MM.1S (cell line): ENCODE data around the gene SYPL1.

Experiments used
- DNase-seq: peaks from one replicate; pipeline ENCODE4 v3.0.0-alpha.2; 2015
- H2AFZ ChIP-seq: fragments of 300-600 bp; sonication (generic); 2 replicates; pipeline ENCODE4 v1.6.0; 2016; ENCODE audit warnings: antibody characterized with exemption, low read length
- H3F3A ChIP-seq: fragments of 300-600 bp; sonication (generic); 2 replicates; pipeline ENCODE4 v1.6.1; 2016; ENCODE audit warnings: mild to moderate bottlenecking, antibody characterized with exemption, low read length, moderate library complexity, mixed read lengths; ENCODE audit not compliant: insufficient read depth
- H3K27ac ChIP-seq: fragments of 300-600 bp; sonication (generic); 2 replicates; pipeline ENCODE4 v1.5.1; 2016; ENCODE audit warnings: mild to moderate bottlenecking, low read length
- H3K27me3 ChIP-seq: fragments of 300-600 bp; sonication (generic); replicated peaks from 2 replicates; pipeline ENCODE4 v1.6.0; 2016; ENCODE audit warnings: low read length; ENCODE audit not compliant: insufficient read depth
- H3K36me3 ChIP-seq: fragments of 300-600 bp; sonication (generic); replicated peaks from 2 replicates; pipeline ENCODE4 v1.6.1; 2016; ENCODE audit warnings: mild to moderate bottlenecking, low read length, mixed read lengths; ENCODE audit not compliant: insufficient read depth
- H3K4me1 ChIP-seq: fragments of 300-600 bp; sonication (generic); 2 replicates; pipeline ENCODE4 v1.6.1; 2016; ENCODE audit warnings: low read length, mixed read lengths
- H3K4me2 ChIP-seq: fragments of 300-600 bp; sonication (generic); 2 replicates; pipeline ENCODE4 v1.6.0; 2016; ENCODE audit warnings: low read depth, low read length
- H3K4me3 ChIP-seq: fragments of 300-600 bp; sonication (generic); 2 replicates; pipeline ENCODE4 v1.5.1; 2016; ENCODE audit warnings: low read length, mixed read lengths
- H3K79me2 ChIP-seq: fragments of 300-600 bp; sonication (generic); 2 replicates; pipeline ENCODE4 v1.6.1; 2016; ENCODE audit warnings: mixed run types, low read length, mixed read lengths
- H3K9ac ChIP-seq: fragments of 300-600 bp; sonication (generic); 2 replicates; pipeline ENCODE4 v1.6.1; 2016; ENCODE audit warnings: low read length, mixed read lengths
- H3K9me2 ChIP-seq: fragments of 300-600 bp; sonication (generic); replicated peaks from 2 replicates; pipeline ENCODE4 v1.6.1; 2016; ENCODE audit warnings: mild to moderate bottlenecking, low read length, mixed read lengths; ENCODE audit not compliant: insufficient read depth
- H3K9me3 ChIP-seq: fragments of 300-600 bp; sonication (generic); replicated peaks from 2 replicates; pipeline ENCODE4 v1.6.1; 2016; ENCODE audit warnings: mild to moderate bottlenecking, low read length, mixed read lengths; ENCODE audit not compliant: insufficient read depth
- H4K20me1 ChIP-seq: fragments of 300-600 bp; sonication (generic); 2 replicates; pipeline ENCODE4 v1.6.1; 2016; ENCODE audit warnings: mild to moderate bottlenecking, low read length, moderate library complexity, mixed read lengths; ENCODE audit not compliant: insufficient read depth
- CTCF ChIP-seq: fragments of 300-600 bp; sonication (generic); IDR thresholded peaks from 2 replicates; pipeline ENCODE4 v1.5.1; 2016; ENCODE audit warnings: antibody characterized with exemption, low read length, mixed read lengths
- EZH2 ChIP-seq: fragments of 300-600 bp; sonication (generic); optimal IDR thresholded peaks from 2 replicates; pipeline ENCODE3; 2017; ENCODE audit warnings: low read depth, mild to moderate bottlenecking, antibody characterized with exemption, low read length, mixed read lengths
- EZH2phosphoT487 ChIP-seq: fragments of 300-600 bp; sonication (generic); IDR thresholded peaks from 2 replicates; pipeline ENCODE4 v1.6.1; 2018; ENCODE audit warnings: antibody characterized with exemption, low read length

The SYPL1 gene

GRCh38 chr7:106125417-106125816 lies 13.3 kb upstream of the SYPL1 start:
- no peak for DNase-seq
- Histone ChIP-seq H3K9me2 (no peaks in the 10 kb centered on the region), H3F3A (no peaks in the 10 kb centered on the region), H2AFZ (no peak overlapping the region), H3K4me3 (no peak overlapping the region), H3K27me3 (no peaks in the 10 kb centered on the region), H3K9ac (no peak overlapping the region), H3K4me1 (no peaks in the 10 kb centered on the region), H4K20me1 (no peaks in the 10 kb centered on the region), H3K9me3 (no peaks in the 10 kb centered on the region), H3K79me2 (no peaks in the 10 kb centered on the region), H3K27ac (no peak overlapping the region), H3K4me2 (no peak overlapping the region), H3K36me3 (no peaks in the 10 kb centered on the region)
- TF ChIP-seq EZH2 (no peak), CTCF (no peak), EZH2phosphoT487 (no peak)

- H3K27me3 ChIP-seq = no peaks in the 10 kb centered on the region
- H3K4me3 ChIP-seq = no peak overlapping the region
- no peak overlapping the region for H2AFZ ChIP-seq
- H3K4me1 ChIP-seq = no peaks in the 10 kb centered on the region
- TF ChIP-seq EZH2phosphoT487 (no peak), CTCF (no peak), EZH2 (no peak)
- no peak overlapping the region for H3K27ac ChIP-seq
- no peak overlapping the region for H3K9ac ChIP-seq
- no peaks in the 10 kb centered on the region for H3F3A ChIP-seq
- no peaks in the 10 kb centered on the region for H3K79me2 ChIP-seq
- no peak overlapping the region for H3K4me2 ChIP-seq
- H3K36me3 ChIP-seq = no peaks in the 10 kb centered on the region
- no peaks in the 10 kb centered on the region for H3K9me2 ChIP-seq
- no peak for DNase-seq
- no peaks in the 10 kb centered on the region for H3K9me3 ChIP-seq
- H4K20me1 ChIP-seq = no peaks in the 10 kb centered on the region
These were observed 12.1 kb upstream of the SYPL1 start for GRCh38 chr7:106124186-106124585.

GRCh38 chr7:106122713-106123112 lies 10.6 kb upstream of the SYPL1 start:
- H3K9me3 ChIP-seq = no peaks in the 10 kb centered on the region
- no peaks in the 10 kb centered on the region for H3K9me2 ChIP-seq
- no peak overlapping the region for H3K9ac ChIP-seq
- H3K27me3 ChIP-seq = no peaks in the 10 kb centered on the region
- TF ChIP-seq CTCF = no peak
- TF ChIP-seq EZH2phosphoT487 = no peak
- no peak for TF ChIP-seq EZH2
- no peaks in the 10 kb centered on the region for H3F3A ChIP-seq
- no peak overlapping the region for H3K4me3 ChIP-seq
- no peaks in the 10 kb centered on the region for H3K79me2 ChIP-seq
- H4K20me1 ChIP-seq = no peaks in the 10 kb centered on the region
- no peak overlapping the region for H3K27ac ChIP-seq
- H3K36me3 ChIP-seq = no peaks in the 10 kb centered on the region
- DNase-seq = no peak
- H3K4me1 ChIP-seq = no peaks in the 10 kb centered on the region
- no peak overlapping the region for H3K4me2 ChIP-seq
- H2AFZ ChIP-seq = no peak overlapping the region
